ENCODE results near the gene EIF4G3.
A peak's percentile ranks its signal among the peaks of the same experiment; 100 is the strongest.
"Not testable (repeated sequence)": the region's sequence is repeated elsewhere in the genome, so short reads cannot be mapped to it uniquely, and the experiment has no call there.

Gene EIF4G3

GRCh38 chr1:21205416-21205815, 28.7 kb upstream of the EIF4G3 start:
- TF ChIP-seq, protein P1, sequence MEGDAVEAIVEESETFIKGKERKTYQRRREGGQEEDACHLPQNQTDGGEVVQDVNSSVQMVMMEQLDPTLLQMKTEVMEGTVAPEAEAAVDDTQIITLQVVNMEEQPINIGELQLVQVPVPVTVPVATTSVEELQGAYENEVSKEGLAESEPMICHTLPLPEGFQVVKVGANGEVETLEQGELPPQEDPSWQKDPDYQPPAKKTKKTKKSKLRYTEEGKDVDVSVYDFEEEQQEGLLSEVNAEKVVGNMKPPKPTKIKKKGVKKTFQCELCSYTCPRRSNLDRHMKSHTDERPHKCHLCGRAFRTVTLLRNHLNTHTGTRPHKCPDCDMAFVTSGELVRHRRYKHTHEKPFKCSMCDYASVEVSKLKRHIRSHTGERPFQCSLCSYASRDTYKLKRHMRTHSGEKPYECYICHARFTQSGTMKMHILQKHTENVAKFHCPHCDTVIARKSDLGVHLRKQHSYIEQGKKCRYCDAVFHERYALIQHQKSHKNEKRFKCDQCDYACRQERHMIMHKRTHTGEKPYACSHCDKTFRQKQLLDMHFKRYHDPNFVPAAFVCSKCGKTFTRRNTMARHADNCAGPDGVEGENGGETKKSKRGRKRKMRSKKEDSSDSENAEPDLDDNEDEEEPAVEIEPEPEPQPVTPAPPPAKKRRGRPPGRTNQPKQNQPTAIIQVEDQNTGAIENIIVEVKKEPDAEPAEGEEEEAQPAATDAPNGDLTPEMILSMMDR (IDR thresholded peaks at IDR 0.05; ENCODE audit: poor library complexity, severe bottlenecking) = no peak
- Histone ChIP-seq H3K27ac (ENCODE audit: poor library complexity, severe bottlenecking) (no peak overlapping the region), H3K4me3 (ENCODE audit: severe bottlenecking) (no peak overlapping the region), H3K27me3 (ENCODE audit: insufficient read depth, poor library complexity, severe bottlenecking) (no peaks in the 10 kb centered on the region), H3K36me3 (ENCODE audit: low read depth) (no peaks in the 10 kb centered on the region), H3K4me1 (ENCODE audit: insufficient read depth, poor library complexity, severe bottlenecking) (no peaks in the 10 kb centered on the region), H3K9me3 (ENCODE audit: severe bottlenecking) (no peaks in the 10 kb centered on the region)
- ATAC-seq (ENCODE audit: low read depth) (no peak), DNase-seq (ENCODE audit: low spot score) (no peak)

DNA sequence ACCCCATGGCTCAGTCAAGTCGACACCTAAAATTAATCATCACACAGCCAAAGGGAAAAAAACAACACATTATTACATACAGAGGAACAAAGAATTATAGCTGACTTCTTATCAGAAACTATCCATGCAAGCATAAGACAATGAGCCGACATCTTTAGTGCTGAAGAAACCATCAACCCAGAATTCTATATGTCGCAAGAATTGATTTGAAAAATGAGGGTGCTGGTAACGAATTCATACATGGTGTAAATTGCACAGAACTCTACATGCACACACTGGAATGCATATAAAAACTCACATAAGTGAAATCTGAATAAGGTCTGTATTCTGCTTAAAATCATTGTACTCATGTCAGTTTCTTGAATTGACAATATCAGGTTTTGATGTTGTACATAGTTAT, 25.0 kb upstream of the EIF4G3 start:
- no peak overlapping the region for H3K27ac ChIP-seq (ENCODE audit: poor library complexity, severe bottlenecking)
- H3K27me3 ChIP-seq (ENCODE audit: insufficient read depth, poor library complexity, severe bottlenecking) = no peaks in the 10 kb centered on the region
- ATAC-seq (ENCODE audit: low read depth) (no peak), DNase-seq (ENCODE audit: low spot score) (no peak)
- TF ChIP-seq, protein P1 (IDR thresholded peaks at IDR 0.05; ENCODE audit: poor library complexity, severe bottlenecking) = no peak
- H3K9me3 ChIP-seq (ENCODE audit: severe bottlenecking) = no peaks in the 10 kb centered on the region
- no peak overlapping the region for H3K4me3 ChIP-seq (ENCODE audit: severe bottlenecking)
- no peaks in the 10 kb centered on the region for H3K36me3 ChIP-seq (ENCODE audit: low read depth)
- H3K4me1 ChIP-seq (ENCODE audit: insufficient read depth, poor library complexity, severe bottlenecking) = no peaks in the 10 kb centered on the region

DNA sequence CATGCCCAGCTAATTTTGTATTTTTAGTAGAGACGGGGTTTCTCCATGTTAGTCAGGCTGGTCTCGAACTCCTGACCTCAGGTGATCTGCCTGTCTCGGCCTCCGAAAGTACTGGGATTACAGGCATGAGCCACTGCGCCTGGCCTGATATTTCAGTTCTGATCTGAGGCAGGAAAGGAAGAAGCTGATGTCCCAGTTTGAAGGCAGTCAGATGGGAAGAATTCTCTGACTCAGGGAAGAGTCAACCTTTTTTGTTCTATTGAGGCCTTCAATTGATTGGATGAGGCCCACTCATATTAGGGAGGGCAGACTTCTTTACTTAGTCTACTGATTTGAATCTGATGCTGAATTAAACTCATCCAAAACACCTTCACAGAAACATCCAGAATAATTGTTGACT, 24.5 kb upstream of the EIF4G3 start:
- ATAC-seq (ENCODE audit: low read depth) = peak; percentile 64; the same call in 2 of the 3 replicates
- H3K9me3 ChIP-seq (ENCODE audit: severe bottlenecking); H3K27me3 ChIP-seq (ENCODE audit: insufficient read depth, poor library complexity, severe bottlenecking); H3K27ac ChIP-seq (ENCODE audit: poor library complexity, severe bottlenecking); H3K36me3 ChIP-seq (ENCODE audit: low read depth); DNase-seq (ENCODE audit: low spot score); H3K4me3 ChIP-seq (ENCODE audit: severe bottlenecking); H3K4me1 ChIP-seq (ENCODE audit: insufficient read depth, poor library complexity, severe bottlenecking): not testable (repeated sequence)

GRCh38 chr1:21200767-21201166, 24.1 kb upstream of the EIF4G3 start:
- H3K9me3 ChIP-seq (ENCODE audit: severe bottlenecking) = no peaks in the 10 kb centered on the region
- no peak for ATAC-seq (ENCODE audit: low read depth)
- no peak overlapping the region for H3K27ac ChIP-seq (ENCODE audit: poor library complexity, severe bottlenecking)
- no peaks in the 10 kb centered on the region for H3K36me3 ChIP-seq (ENCODE audit: low read depth)
- no peaks in the 10 kb centered on the region for H3K27me3 ChIP-seq (ENCODE audit: insufficient read depth, poor library complexity, severe bottlenecking)
- H3K4me1 ChIP-seq (ENCODE audit: insufficient read depth, poor library complexity, severe bottlenecking) = no peaks in the 10 kb centered on the region
- DNase-seq (ENCODE audit: low spot score) = no peak
- no peak overlapping the region for H3K4me3 ChIP-seq (ENCODE audit: severe bottlenecking)
- TF ChIP-seq, protein P1 (IDR thresholded peaks at IDR 0.05; ENCODE audit: poor library complexity, severe bottlenecking) = no peak

DNA sequence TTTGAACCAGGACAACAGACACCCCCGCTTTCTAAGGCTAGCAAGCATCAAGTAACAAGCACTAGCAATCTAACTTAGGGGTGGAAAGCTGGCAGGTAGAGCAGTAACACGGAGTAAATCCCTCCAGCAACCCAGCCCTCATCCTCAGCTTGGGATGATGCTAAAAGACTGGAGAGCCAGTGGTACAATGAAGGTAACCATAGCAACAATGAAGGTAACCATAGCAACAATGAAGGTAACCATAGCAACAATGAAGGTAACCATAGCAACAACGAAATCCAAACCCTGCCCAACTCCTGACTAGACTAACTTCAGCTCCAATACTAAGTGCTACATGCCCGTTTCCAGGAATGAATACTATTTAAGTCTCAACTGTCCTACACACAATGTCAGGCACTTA, 22.2 kb upstream of the EIF4G3 start:
- H3K4me3 ChIP-seq (ENCODE audit: severe bottlenecking) = no peak overlapping the region
- DNase-seq (ENCODE audit: low spot score) (no peak), ATAC-seq (ENCODE audit: low read depth) (no peak)
- H3K9me3 ChIP-seq (ENCODE audit: severe bottlenecking) = no peaks in the 10 kb centered on the region
- no peaks in the 10 kb centered on the region for H3K27me3 ChIP-seq (ENCODE audit: insufficient read depth, poor library complexity, severe bottlenecking)
- TF ChIP-seq, protein P1 (IDR thresholded peaks at IDR 0.05; ENCODE audit: poor library complexity, severe bottlenecking) = no peak
- H3K36me3 ChIP-seq (ENCODE audit: low read depth) = no peaks in the 10 kb centered on the region
- H3K27ac ChIP-seq (ENCODE audit: poor library complexity, severe bottlenecking) = no peak overlapping the region
- no peaks in the 10 kb centered on the region for H3K4me1 ChIP-seq (ENCODE audit: insufficient read depth, poor library complexity, severe bottlenecking)

Data from RWPE2 (cell line).